Activated T-cell treated with anti-CD3 and anti-CD28 coated beads, Interleukin-2, amount 50 U/mL, for 48 hours (primary cell): Measurements from ENCODE around the gene CTIF.

ENCODE experiments used
- DNase-seq, 2 experiments: peaks; one replicate each; pipeline ENCODE4 v3.0.0-alpha.2; 2020

Gene CTIF

GRCh38 chr18:48623468-48624235 is 84.8 kb downstream of the CTIF start:
- DNase-seq = no peak

GRCh38 chr18:48624856-48625255 is 86.0 kb downstream of the CTIF start:
- DNase-seq = no peak

- DNase-seq = no peak
Observed at GRCh38 chr18:48627216-48627615, 88.4 kb downstream of the CTIF start.

GRCh38 chr18:48629730-48630324 is 91.0 kb downstream of the CTIF start:
- DNase-seq = no peak

- DNase-seq = no peak
Observed at GRCh38 chr18:48631851-48632250, 93.0 kb downstream of the CTIF start.

GRCh38 chr18:48632676-48633257 is 93.9 kb downstream of the CTIF start:
- DNase-seq = no peak

GRCh38 chr18:48634491-48634890 is 95.7 kb downstream of the CTIF start:
- no peak for DNase-seq

- no peak for DNase-seq
Observed at GRCh38 chr18:48634975-48635374, 96.1 kb downstream of the CTIF start.

- no peak for DNase-seq
Observed at GRCh38 chr18:48635806-48636205, 97.0 kb downstream of the CTIF start.

- DNase-seq = no peak
Observed at GRCh38 chr18:48636436-48636835, 97.6 kb downstream of the CTIF start.

- no peak for DNase-seq
Observed at GRCh38 chr18:48637081-48637990, 98.5 kb downstream of the CTIF start.

- no peak for DNase-seq
Observed at GRCh38 chr18:48638451-48638850, 99.6 kb downstream of the CTIF start.

GRCh38 chr18:48638896-48639771 is 100.3 kb downstream of the CTIF start:
- DNase-seq = no peak

- DNase-seq = no peak
Observed at GRCh38 chr18:48639772-48640432, 101.1 kb downstream of the CTIF start.

- DNase-seq = no peak
Observed at GRCh38 chr18:48640566-48641270, 101.9 kb downstream of the CTIF start.

- no peak for DNase-seq
Observed at GRCh38 chr18:48641981-48642380, 103.2 kb downstream of the CTIF start.

- DNase-seq = no peak
Observed at GRCh38 chr18:48642503-48642902, 103.7 kb downstream of the CTIF start.

GRCh38 chr18:48643262-48643661 is 104.4 kb downstream of the CTIF start:
- no peak for DNase-seq

- no peak for DNase-seq
Observed at GRCh38 chr18:48644029-48644428, 105.2 kb downstream of the CTIF start.

GRCh38 chr18:48645427-48646002 is 106.7 kb downstream of the CTIF start:
- DNase-seq = no peak

GRCh38 chr18:48646976-48647375 is 108.1 kb downstream of the CTIF start:
- DNase-seq = no peak
